Measurements from ENCODE around the gene LMF1.

- TF ChIP-seq CTCF (IDR thresholded peaks at IDR 0.05) (no peak), POLR2A (IDR thresholded peaks at IDR 0.05) (no peak)
Observed at GRCh38 chr16:995087-995486, 24.3 kb upstream of the LMF1 start.
